ENCODE data around the gene ZNF319. TPM values are rescaled to one million over a fixed set of nuclear protein-coding genes. Genes with fewer than 3 reads are reported as not detected.

Gene ZNF319
- total and polyA plus RNA-seq, 2 of the 13 experiments (the other 11 are each of a cell fraction or from before 2014, with no cell fraction given), result 2.4 to 3.6 TPM

GRCh38 chr16:57997528-57998265 is 2.8 kb downstream of the ZNF319 start:
- no peak overlapping the region for H3K4me2 ChIP-seq (ENCODE audit: low read depth, low read length)
- CTCF ChIA-PET (ENCODE audit: low intra/inter-chr PET ratio, low total read pairs), result no interaction called here
- BruUV-seq (replicated peaks), result no TSS peak
- H3K36me3 ChIP-seq (replicated peaks in 1 of 2; ENCODE audit: control insufficient read depth in 1 of 2, insufficient read depth in 2 of 2, low read length in 2 of 2), result peaks cover 9 to 19% of the 10 kb centered on the region in 2 experiments; a peak in 4 of 5 replicates
- H2AFZ ChIP-seq (ENCODE audit: low read length), result no peak overlapping the region
- intact Hi-C loops (cut with micrococcal nuclease; ENCODE audit: unreplicated experiment) (no loop called here), in situ Hi-C loops (cut with HindIII; ENCODE audit: extremely low pct_ligation_motif_present, low pct_unique_long_range_greater_than_20kb) (no loop called here)
- ATAC-seq, result no peak
- no peaks in the 10 kb centered on the region for H3K9me3 ChIP-seq (ENCODE audit: low read length)
- POLR2A ChIA-PET, result interaction anchor here (1.8 to 4.1 kb wide), 2 partner anchors 105 to 262 kb away, joined by 7 to 15 read pairs; partner anchors contain the start of gene KATNB1
- no peak overlapping the region for H3K4me3 ChIP-seq (replicated peaks in 1 of 3; ENCODE audit: insufficient read depth in 1 of 3, low read depth in 2 of 3, low read length in 3 of 3)
- H3K4me1 ChIP-seq (ENCODE audit: insufficient read depth, low read length), result peaks cover 26% of the 10 kb centered on the region
- H3K9ac ChIP-seq (ENCODE audit: insufficient read depth, low read depth, low read length), result no peak overlapping the region
- no peaks in the 10 kb centered on the region; a peak in 1 of 5 replicates for H3K27me3 ChIP-seq (ENCODE audit: control insufficient read depth in 1 of 2, insufficient read depth in 2 of 2, low read length in 2 of 2)
- WGBS (ENCODE audit: low lambda C conversion rate), result 96% methylated on average over 28 of the region's 36 CpGs
- no peak overlapping the region for H3K27ac ChIP-seq (ENCODE audit: extremely low read length, insufficient read depth, low read length)
- FAIRE-seq, result no peak
- TF ChIP-seq PTBP1 (IDR thresholded peaks at IDR 0.05; ENCODE audit: low read depth, low read length, poor library complexity, severe bottlenecking) (no peak), RBFOX2 (IDR thresholded peaks at IDR 0.05; ENCODE audit: low read depth, low read length) (peak; percentile 51; the same call in 1 of the 2 replicates)
- H3K79me2 ChIP-seq (ENCODE audit: insufficient read depth, low read length), result peaks cover 7% of the 10 kb centered on the region
- no peaks in the 10 kb centered on the region for H4K20me1 ChIP-seq (ENCODE audit: insufficient read depth, low read length)
- no peak for DNase-seq (ENCODE audit: low spot score)

- ChIA-PET POLR2A (no interaction called here), CTCF (ENCODE audit: low intra/inter-chr PET ratio, low total read pairs) (no interaction called here)
- Histone ChIP-seq H3K9me3 (ENCODE audit: low read length) (no peaks in the 10 kb centered on the region), H3K4me3 (replicated peaks in 1 of 3; ENCODE audit: insufficient read depth in 1 of 3, low read depth in 2 of 3, low read length in 3 of 3) (no peak overlapping the region), H3K79me2 (ENCODE audit: insufficient read depth, low read length) (peaks cover 7% of the 10 kb centered on the region), H3K4me1 (ENCODE audit: insufficient read depth, low read length) (peaks cover 21% of the 10 kb centered on the region), H3K27ac (ENCODE audit: extremely low read length, insufficient read depth, low read length) (no peak overlapping the region), H3K27me3 (ENCODE audit: control insufficient read depth in 1 of 2, insufficient read depth in 2 of 2, low read length in 2 of 2) (no peaks in the 10 kb centered on the region; a peak in 1 of 5 replicates), H4K20me1 (ENCODE audit: insufficient read depth, low read length) (no peaks in the 10 kb centered on the region), H2AFZ (ENCODE audit: low read length) (no peak overlapping the region), H3K4me2 (ENCODE audit: low read depth, low read length) (no peak overlapping the region), H3K36me3 (replicated peaks in 1 of 2; ENCODE audit: control insufficient read depth in 1 of 2, insufficient read depth in 2 of 2, low read length in 2 of 2) (peaks cover 9 to 19% of the 10 kb centered on the region in 2 experiments; a peak in 4 of 5 replicates), H3K9ac (ENCODE audit: insufficient read depth, low read depth, low read length) (no peak overlapping the region)
- TF ChIP-seq ZFP41 (CRISPR knock-in tag; IDR thresholded peaks at IDR 0.05; ENCODE audit: borderline replicate concordance), result no peak
- no peak for TF ChIP-seq HHEX (CRISPR knock-in tag; IDR thresholded peaks at IDR 0.05)
- TF ChIP-seq ZNF777 (CRISPR knock-in tag; IDR thresholded peaks at IDR 0.05), result no peak
- TF ChIP-seq ZNF180 (CRISPR knock-in tag; IDR thresholded peaks at IDR 0.05; ENCODE audit: borderline replicate concordance, low read depth), result no peak
- TF ChIP-seq ZNF563 (CRISPR knock-in tag; IDR thresholded peaks at IDR 0.05), result no peak
- intact Hi-C loops (cut with micrococcal nuclease; ENCODE audit: unreplicated experiment), result no loop called here
- DNase-seq (ENCODE audit: low spot score) (no peak), FAIRE-seq (no peak), ATAC-seq (no peak)
- in situ Hi-C loops (cut with HindIII; ENCODE audit: extremely low pct_ligation_motif_present, low pct_unique_long_range_greater_than_20kb), result no loop called here
- 96% methylated on average over 35 of the region's 35 CpGs for WGBS (ENCODE audit: low lambda C conversion rate)
- no TSS peak for BruUV-seq (replicated peaks)
These were observed 3.3 kb downstream of the ZNF319 start for GRCh38 chr16:57997176-57997527.
